ENCODE measurements around the gene KNOP1.
A peak's percentile ranks its signal among the peaks of the same experiment; 100 is the strongest.
"Not testable (repeated sequence)": the region's sequence is repeated elsewhere in the genome, so short reads cannot be mapped to it uniquely, and the experiment has no call there.

Gene KNOP1

DNA sequence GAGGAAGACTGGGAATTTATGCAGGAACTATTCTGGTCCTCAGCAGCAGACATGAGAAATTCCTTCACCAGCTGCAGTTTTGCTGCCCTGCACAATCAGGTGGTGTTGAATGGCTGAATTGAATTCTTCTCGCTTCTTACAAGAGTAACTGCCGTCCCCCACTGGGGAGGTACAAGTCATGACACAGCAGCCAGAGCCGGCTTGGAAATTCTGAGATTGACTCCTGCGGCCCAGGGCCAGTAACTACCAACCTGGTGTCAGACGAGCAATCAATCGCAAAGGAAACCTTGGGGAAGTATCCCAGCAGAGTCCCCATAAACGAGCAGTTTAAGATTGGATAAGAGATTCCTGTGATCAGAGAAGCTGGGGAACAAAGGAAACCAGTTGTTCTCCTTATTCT, 30.7 kb downstream of the KNOP1 start:
- ATAC-seq (no peak), DNase-seq (ENCODE audit: low spot score in 2 of 2) (no peak)
- Mint-ChIP-seq H3K27ac (no peak overlapping the region), H3K36me3 (peaks cover 53% of the 10 kb centered on the region), H3K4me1 (peaks cover 35% of the 10 kb centered on the region), H3K9me3 (no peaks in the 10 kb centered on the region), H3K4me3 (no peak overlapping the region)

DNA sequence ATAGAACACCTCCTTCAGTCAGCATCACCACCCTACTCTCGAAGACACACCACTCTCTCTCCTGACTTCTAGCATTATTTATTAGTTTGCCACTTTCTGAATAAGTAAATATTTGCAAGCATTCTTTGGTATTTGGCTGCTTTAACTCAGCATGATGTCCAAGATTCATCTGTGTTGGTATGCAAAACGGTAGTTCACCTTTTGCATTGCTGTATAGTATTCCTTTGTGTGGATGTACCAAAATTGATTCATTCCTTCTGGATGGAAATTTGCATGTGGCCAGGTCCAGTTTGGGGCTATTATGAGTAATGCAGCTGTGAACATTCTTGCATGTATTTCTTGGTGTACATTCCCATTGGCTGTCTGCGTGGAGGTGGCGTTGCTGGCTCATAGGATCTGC, 32.9 kb downstream of the KNOP1 start:
- ATAC-seq (no peak), DNase-seq (ENCODE audit: low spot score in 2 of 2) (no peak)
- no peak overlapping the region for H3K4me3 Mint-ChIP-seq
- peaks cover 43% of the 10 kb centered on the region for H3K36me3 Mint-ChIP-seq
- peaks cover 26% of the 10 kb centered on the region for H3K4me1 Mint-ChIP-seq
- no peaks in the 10 kb centered on the region for H3K9me3 Mint-ChIP-seq
- H3K27ac Mint-ChIP-seq = no peak overlapping the region

DNA sequence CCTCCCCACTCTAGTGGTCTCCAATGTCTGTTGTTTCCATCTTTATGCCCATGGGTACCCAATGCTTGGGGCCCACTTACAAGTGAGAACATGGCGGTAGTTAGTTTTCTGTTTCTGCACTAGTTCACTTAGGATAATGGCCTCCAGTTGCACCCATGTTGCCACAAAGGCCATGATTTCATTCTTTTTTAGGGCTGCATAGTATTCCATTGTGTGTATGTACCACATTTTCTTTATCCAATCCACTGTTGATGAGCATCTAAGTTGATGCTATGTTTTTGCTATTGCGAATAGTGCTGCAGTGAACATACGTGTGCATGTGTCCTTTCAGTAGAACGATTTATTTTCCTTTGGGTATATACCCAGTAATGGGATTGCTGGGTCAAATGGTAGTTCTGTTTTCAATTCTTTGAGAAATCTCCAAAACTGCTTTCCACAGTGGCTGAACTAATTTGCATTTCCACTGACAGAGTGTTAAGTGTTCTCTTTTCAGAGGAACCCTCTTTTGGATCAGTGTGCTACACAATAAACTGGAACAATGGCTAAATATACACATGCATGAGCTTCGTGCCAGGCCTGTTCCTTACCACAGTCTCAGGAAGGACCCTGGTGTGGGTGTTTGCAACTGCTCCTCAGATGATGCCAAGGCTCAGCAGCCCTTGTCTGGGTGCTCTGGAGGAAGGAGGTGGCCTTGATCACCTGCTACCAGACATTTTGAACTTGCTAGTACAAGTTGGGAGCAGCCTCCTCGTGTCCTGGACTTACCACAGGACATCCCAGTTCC, 34.4 kb downstream of the KNOP1 start:
- Mint-ChIP-seq H3K9me3 (no peaks in the 10 kb centered on the region), H3K27ac (no peak overlapping the region), H3K36me3 (peaks cover 50% of the 10 kb centered on the region), H3K4me1 (peaks cover 11% of the 10 kb centered on the region), H3K4me3 (no peak overlapping the region)
- no peak for ATAC-seq
- DNase-seq (ENCODE audit: low spot score in 2 of 2) = no peak

DNA sequence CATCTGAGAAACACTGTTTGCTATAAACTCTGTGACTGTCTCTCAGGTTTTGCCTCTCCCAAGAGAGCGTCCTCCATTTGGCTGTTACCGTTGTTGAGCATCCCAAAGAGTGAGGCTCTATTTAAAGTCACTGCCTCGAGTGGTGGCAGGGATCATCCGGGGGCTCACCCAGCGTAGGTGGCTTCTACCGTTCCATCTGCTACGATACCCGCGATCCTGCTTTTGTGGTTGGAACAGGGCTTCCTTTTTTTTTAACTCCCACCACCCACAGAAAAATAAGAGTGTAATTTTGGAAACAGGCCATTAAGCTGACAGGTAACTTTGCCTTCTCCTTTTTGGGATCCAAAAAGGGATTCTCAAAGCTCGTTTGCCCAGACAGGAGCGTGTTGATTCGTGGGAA, 36.4 kb downstream of the KNOP1 start:
- Mint-ChIP-seq H3K4me1 (peaks cover 1% of the 10 kb centered on the region), H3K4me3 (no peak overlapping the region), H3K36me3 (peaks cover 50% of the 10 kb centered on the region), H3K9me3 (no peaks in the 10 kb centered on the region), H3K27ac (no peak overlapping the region)
- ATAC-seq = no peak
- no peak for DNase-seq (ENCODE audit: low spot score in 2 of 2)

DNA sequence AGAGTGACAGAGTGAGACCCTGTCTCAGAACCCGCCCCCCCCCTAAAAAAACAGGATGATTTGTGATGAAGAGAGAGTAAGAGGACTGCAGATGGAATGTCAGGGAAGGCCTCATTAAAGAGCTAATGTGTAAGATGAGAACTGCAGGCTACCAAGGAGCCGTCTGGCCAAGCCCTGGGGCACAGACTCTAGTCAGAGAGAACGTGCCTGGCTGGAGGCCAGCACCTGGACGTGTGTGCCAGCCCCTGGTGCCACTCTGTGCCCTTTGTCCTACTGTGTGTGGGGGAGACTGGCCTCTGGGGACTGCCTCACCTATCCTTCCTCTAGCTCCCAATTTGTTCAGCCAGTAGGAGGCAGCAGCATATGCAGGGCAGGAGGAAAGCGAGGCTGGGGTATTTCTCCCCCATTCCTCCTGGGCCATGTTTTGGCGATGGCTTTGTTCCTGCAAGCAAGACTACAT, 37.1 kb downstream of the KNOP1 start:
- Mint-ChIP-seq H3K4me3 (no peak overlapping the region), H3K27ac (no peak overlapping the region), H3K9me3 (no peaks in the 10 kb centered on the region), H3K4me1 (no peaks in the 10 kb centered on the region), H3K36me3 (peaks cover 46% of the 10 kb centered on the region)
- ATAC-seq (no peak), DNase-seq (ENCODE audit: low spot score in 2 of 2) (no peak)

DNA sequence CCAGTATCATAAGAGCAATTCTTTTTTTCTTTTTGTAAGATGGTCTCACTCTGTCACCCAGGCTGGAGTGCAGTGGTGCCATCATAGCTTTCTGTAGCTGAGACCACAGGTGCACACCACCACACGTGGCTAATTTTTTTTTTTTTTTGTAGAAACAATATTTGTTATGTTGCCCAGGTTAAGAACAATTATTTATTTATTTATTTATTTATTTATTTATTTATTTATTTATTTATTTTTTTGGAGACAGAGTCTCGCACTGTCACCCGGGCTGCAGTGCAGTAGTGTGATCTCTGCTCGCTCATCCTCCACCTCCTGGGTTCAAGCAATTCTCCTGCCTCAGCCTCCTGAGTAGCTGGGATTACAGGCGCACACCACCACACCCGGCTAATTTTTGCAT, 38.7 kb downstream of the KNOP1 start:
- not testable (repeated sequence) for H3K4me1 Mint-ChIP-seq

DNA sequence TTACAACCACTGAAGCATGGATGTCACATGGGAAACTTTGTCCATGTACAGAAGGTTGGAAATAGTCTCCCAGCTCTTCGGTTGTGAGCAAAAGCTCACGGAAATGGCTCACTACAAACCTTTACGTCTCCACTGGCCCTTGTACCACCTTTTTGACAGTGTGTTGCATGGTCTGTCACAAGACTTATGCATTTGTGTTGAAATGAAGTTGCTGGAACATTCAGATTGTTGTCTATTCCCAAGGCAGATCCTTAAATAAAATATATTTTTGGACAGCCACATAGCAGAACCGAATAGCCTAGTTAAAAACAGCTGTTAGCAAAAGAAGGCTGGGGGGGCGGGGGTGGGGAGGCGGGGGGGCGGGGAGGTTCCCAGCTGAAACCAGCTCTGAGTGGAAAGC, 39.2 kb downstream of the KNOP1 start:
- no peak for ATAC-seq
- Mint-ChIP-seq H3K9me3 (no peaks in the 10 kb centered on the region), H3K4me3 (no peak overlapping the region), H3K4me1 (no peaks in the 10 kb centered on the region), H3K36me3 (peaks cover 41% of the 10 kb centered on the region), H3K27ac (no peak overlapping the region)
- no peak for DNase-seq (ENCODE audit: low spot score in 2 of 2)

More for the DNA sequence above, 38.7 kb downstream of the KNOP1 start:
- ATAC-seq; DNase-seq (ENCODE audit: low spot score in 2 of 2); H3K4me3 Mint-ChIP-seq; H3K27ac Mint-ChIP-seq; H3K9me3 Mint-ChIP-seq: not testable (repeated sequence)
- peaks cover 44% of the 10 kb centered on the region for H3K36me3 Mint-ChIP-seq

DNA sequence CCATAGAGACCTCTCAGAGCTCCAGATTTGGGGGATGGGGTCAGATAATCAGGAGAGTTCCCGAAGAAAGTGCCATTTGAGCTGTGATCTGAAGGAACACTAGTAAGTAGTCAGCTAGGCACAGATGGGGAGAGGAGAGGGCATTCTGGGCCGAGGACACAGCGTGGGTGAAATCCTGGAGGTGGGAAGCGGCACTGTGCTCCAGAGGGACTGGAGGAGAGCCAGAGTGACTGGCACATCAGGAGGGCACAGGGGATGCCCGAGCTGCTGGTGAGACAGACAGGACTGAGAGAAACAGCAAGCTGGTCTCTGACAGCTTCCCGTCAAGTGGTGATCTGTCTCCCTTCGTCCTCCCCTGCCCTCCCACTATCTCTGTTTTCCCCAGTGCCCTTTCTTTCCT, 40.6 kb downstream of the KNOP1 start:
- Mint-ChIP-seq H3K36me3 (peaks cover 27% of the 10 kb centered on the region), H3K9me3 (no peaks in the 10 kb centered on the region), H3K4me1 (no peaks in the 10 kb centered on the region), H3K27ac (peak overlapping the region; percentile 30), H3K4me3 (no peak overlapping the region)
- DNase-seq (ENCODE audit: low spot score in 2 of 2) = no peak
- no peak for ATAC-seq

DNA sequence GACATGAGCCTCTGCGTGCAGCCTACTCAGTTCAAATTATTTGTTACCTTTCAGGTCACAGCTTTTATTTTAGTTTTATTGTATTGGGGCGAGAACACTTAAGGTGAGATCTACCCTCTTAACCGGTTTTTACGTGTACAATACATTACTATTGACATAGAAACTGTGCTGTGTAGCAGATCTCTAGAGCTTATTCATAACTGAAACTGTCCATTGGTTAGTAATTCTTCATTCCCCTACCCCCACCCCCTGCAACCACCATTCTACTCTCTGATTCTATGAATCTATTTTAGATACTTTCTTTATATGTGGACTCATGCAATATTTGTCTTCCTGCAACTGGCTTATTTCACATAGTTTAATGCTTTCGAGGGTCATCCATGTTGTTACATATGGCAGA, 43.5 kb downstream of the KNOP1 start:
- DNase-seq (ENCODE audit: low spot score in 2 of 2) (no peak), ATAC-seq (peak; percentile 44)
- H3K4me3 Mint-ChIP-seq = no peak overlapping the region
- no peaks in the 10 kb centered on the region for H3K4me1 Mint-ChIP-seq
- H3K27ac Mint-ChIP-seq = no peak overlapping the region
- H3K36me3 Mint-ChIP-seq = peaks cover 29% of the 10 kb centered on the region
- H3K9me3 Mint-ChIP-seq = no peaks in the 10 kb centered on the region

DNA sequence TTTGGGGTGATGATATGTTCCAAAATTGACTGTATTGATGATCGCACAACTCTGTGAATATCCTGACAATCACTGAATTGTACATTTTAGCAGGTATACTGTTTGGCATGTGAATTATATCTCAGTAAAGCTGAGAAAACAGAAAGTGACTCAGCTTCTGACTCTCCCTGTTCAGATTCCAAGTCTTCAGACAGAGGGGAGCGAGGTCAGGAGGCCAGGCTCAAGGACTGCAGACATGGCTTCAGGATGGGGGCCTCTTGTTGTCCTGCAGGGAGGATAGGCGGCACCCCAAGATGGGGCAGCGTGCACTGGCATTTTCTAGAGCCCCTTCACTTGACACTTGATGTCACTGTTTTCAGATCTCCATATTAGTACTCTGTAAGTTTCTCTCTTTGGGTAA, 45.6 kb downstream of the KNOP1 start:
- Mint-ChIP-seq H3K27ac (no peak overlapping the region), H3K9me3 (no peaks in the 10 kb centered on the region), H3K36me3 (peaks cover 36% of the 10 kb centered on the region), H3K4me3 (no peak overlapping the region), H3K4me1 (no peaks in the 10 kb centered on the region)
- ATAC-seq (no peak), DNase-seq (ENCODE audit: low spot score in 2 of 2) (no peak)

DNA sequence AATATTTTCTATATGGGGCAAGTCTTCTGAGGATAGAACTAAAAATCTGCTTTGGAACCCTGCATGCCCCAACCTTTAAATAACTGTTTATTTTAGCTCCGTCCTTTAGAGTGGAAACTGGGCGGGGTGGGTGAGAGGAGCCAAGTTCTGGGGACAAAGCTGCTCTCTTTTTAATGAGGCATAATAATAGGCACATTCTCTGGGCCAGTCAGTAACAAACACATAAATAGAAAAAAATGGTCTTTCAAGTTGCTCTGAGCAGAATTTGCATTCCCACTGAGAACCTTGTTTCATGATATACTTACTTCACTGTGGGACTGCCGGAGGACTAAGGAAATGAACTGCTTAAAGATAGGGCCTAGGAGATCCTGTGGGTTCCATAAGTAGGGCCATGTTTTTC, 51.5 kb downstream of the KNOP1 start:
- Mint-ChIP-seq H3K4me1 (no peaks in the 10 kb centered on the region), H3K9me3 (peaks cover 3% of the 10 kb centered on the region), H3K27ac (no peak overlapping the region), H3K4me3 (no peak overlapping the region), H3K36me3 (peaks cover 25% of the 10 kb centered on the region)
- no peak for ATAC-seq
- no peak for DNase-seq (ENCODE audit: low spot score in 2 of 2)

DNA sequence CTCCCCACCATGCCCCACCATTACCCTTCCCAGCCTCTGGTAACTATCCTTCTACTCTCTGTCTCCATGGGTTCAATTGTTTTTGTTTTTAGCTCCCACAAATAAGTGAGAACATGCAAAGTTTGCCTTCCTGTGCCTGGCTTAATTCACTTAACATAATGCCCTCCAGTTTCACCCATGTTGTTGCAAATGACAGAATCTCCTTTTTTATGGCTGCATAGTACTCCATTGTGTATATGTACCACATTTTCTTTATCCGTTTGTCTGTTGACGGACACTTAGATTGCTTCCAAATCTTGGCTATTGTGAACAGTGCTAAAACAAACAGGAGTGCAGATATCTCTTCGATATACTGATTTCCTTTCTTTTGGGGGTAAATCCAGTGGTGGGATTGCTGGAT, 52.7 kb downstream of the KNOP1 start:
- ATAC-seq; DNase-seq (ENCODE audit: low spot score in 2 of 2); H3K4me1 Mint-ChIP-seq; H3K27ac Mint-ChIP-seq; H3K4me3 Mint-ChIP-seq; H3K9me3 Mint-ChIP-seq: not testable (repeated sequence)
- peaks cover 21% of the 10 kb centered on the region for H3K36me3 Mint-ChIP-seq

DNA sequence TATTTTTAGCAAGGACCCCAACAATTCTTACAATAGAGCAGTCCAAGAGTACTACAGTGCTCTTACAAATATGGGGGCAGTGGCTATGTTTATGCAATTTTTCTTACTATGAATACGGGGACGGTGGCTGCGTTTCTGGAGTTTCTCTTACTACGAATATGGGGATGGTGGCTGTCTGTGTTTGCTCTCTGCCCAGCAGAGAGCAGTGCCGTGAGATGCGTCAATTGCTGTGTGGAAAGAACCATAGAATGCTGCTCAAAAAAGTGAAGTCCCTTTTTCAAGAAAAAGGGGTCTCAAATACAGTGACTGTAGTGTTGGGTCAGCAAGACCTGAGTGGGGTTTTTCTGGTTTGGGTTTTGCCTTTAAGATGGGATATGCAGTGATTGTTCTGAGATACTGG, 53.9 kb downstream of the KNOP1 start:
- peaks cover 3% of the 10 kb centered on the region for H3K9me3 Mint-ChIP-seq
- peaks cover 13% of the 10 kb centered on the region for H3K36me3 Mint-ChIP-seq
- peaks cover 5% of the 10 kb centered on the region for H3K4me1 Mint-ChIP-seq
- H3K4me3 Mint-ChIP-seq = no peak overlapping the region
- DNase-seq (ENCODE audit: low spot score in 2 of 2) (no peak), ATAC-seq (no peak)
- no peak overlapping the region for H3K27ac Mint-ChIP-seq

DNA sequence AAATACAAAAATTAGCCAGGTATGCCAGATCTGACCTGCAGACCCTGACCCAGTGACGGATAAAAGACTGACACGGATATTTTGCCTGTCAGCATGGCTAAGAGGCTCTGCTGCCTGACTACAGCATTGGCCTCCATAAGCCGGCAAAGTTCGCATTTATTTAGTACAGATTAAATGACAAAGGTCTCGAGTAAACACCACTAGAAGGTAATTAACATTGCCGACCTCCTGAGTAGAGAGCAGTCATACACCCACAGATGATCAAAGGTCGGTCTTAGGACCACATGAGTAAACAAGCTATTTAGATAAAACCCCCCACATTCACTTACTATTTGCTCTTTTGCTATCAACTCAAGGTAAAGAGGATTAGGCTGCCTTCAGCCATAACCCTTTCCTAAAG, 55.7 kb downstream of the KNOP1 start:
- no peak for ATAC-seq
- H3K4me1 Mint-ChIP-seq = peaks cover 5% of the 10 kb centered on the region
- peaks cover 7% of the 10 kb centered on the region for H3K36me3 Mint-ChIP-seq
- no peak overlapping the region for H3K27ac Mint-ChIP-seq
- peaks cover 3% of the 10 kb centered on the region for H3K9me3 Mint-ChIP-seq
- no peak overlapping the region for H3K4me3 Mint-ChIP-seq
- no peak for DNase-seq (ENCODE audit: low spot score in 2 of 2)

DNA sequence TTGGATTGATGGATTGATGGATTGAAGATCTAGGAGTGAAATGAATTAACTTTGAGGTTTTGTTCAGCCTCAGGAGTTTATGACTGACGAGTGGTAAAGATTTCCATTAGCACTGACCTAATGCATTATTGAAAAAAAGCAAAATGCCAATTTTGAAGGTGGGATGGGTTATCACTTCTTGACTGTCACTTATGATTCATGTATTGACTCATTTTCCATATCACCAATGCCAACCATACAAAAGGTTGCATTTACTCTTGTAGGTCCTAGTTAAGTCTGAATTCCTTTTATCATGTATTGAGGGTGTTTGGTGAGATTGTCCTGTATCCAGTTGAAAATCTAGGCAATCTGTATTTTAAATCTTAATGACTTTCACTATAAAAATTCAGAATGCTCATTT, 57.6 kb downstream of the KNOP1 start:
- no peak for DNase-seq (ENCODE audit: low spot score in 2 of 2)
- Mint-ChIP-seq H3K27ac (no peak overlapping the region), H3K4me1 (peaks cover 5% of the 10 kb centered on the region), H3K4me3 (no peak overlapping the region), H3K36me3 (peaks cover 12% of the 10 kb centered on the region), H3K9me3 (peaks cover 3% of the 10 kb centered on the region)
- peak; percentile 65 for ATAC-seq

DNA sequence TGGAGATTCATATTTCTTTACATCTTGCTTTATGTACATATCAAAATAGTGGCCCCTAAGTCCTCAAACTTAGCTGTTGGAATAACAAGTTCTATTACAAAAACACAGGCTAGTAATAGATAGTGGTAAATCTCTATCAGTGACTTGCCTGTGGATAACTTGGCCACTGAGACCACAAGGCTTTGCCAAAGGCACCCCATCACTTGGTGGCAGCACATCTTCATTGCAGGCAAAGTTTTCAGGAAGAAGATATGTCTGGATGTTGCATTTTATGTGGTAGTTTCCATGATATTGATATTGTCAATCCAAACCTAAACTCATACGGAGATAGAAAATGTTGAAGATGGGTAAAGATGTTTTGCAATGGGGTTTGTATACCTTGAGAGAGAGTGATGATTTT, 58.5 kb downstream of the KNOP1 start:
- Mint-ChIP-seq H3K4me1 (peaks cover 5% of the 10 kb centered on the region), H3K9me3 (no peaks in the 10 kb centered on the region), H3K4me3 (no peak overlapping the region), H3K27ac (no peak overlapping the region), H3K36me3 (peaks cover 18% of the 10 kb centered on the region)
- ATAC-seq (no peak), DNase-seq (ENCODE audit: low spot score in 2 of 2) (no peak)

All from stimulated activated effector memory CD8-positive, alpha-beta T cell treated with anti-CD3 and anti-CD28 coated beads, Interleukin-12 subunit alpha, Interleukin-12 subunit beta, amount 100 ng/mL, for 72 hours (primary cell).